SW480 (cell line): Measurements from ENCODE around the gene PRR5L.

Source experiments
- DNase-seq: peaks from one replicate; pipeline ENCODE4 v3.0.0-alpha.2; 2016; ENCODE audit warnings: low spot score

PRR5L gene

DNA sequence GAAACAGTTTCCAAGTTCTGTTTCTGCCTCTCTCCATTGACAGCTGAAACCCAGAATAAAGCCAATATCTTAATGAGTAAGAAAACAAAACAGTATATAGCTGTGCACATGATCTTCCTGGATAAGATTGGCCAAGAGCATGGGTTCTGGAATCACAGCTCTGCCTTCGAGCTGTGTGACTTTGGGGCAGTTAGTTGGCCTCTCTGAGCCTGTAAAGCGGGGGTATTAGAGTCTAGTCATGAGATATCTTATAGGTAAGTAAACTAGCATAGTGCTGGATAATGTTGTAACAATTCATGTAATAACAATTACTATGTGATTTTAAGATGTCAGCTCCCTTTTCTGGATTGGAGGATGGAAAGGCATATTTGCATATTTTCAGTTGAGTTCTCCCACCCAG, 140.5 kb downstream of the PRR5L start:
- no peak for DNase-seq

DNA sequence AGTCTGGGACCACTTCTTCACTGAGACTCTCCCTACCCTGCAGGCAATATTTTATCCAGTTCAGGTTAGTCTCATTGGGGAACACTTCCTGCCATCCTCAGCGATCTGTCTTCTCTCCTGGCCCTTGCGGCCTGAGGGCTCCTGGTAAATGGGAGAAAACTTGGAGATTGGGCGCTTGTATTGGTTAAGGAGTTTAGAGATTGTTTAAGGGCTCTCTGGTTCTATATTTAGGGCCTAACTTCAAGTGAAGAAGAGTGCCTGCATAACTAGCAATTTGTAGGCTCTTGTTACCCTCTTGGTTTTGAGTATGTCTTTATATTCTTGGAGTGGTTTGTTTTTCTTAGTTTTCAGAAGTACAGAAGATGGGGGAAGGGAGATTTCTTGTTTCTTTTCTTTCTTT, 141.3 kb downstream of the PRR5L start:
- DNase-seq: no peak

DNA sequence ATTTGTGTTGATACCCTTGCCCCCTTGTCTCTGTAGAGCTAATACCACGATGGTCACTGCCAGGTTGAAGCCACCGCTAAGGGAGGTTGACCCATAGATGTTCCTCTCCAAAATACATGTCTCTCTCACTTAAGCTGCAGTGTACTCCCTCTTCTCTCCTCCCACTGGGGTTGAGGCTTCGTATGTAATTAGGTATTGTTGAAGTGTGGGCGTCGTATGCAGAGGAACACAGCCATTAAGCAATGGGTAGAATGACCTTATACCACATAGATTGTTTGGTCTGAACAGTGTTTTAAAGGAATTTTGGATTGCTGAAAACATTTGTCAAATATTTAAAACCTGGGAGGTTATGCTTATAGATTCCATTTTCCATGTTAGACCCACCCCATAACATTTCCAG, 142.0 kb downstream of the PRR5L start:
- DNase-seq: no peak

DNA sequence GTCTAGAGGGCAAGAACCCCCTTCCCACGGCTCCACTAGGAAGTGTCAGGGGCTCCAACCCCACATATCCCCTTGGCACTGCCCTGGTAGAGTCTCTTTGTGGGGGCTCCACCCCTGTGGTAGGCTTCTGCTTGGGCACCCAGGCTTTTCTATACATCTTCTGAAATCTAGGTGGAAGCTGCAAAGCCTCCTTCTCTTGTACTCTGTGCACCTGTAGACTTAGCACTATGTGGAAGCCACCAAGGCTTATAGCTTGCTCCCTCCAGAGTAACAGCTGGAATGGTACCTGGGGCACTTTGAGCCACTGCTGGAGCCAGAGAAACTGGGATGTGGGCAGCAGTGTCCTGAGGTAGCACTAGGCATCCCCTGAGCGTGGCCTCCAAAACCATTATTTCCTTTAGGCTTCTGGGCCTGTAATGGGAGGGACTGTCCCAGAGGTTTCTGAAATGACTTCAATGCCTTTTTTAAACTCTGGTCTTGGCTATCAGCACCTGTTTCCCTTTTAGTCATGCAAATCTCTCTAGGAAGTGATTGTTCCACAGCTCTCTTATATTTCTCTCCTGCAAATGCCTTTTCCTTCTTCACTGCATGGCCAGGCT, 145.6 kb downstream of the PRR5L start:
- no peak for DNase-seq

DNA sequence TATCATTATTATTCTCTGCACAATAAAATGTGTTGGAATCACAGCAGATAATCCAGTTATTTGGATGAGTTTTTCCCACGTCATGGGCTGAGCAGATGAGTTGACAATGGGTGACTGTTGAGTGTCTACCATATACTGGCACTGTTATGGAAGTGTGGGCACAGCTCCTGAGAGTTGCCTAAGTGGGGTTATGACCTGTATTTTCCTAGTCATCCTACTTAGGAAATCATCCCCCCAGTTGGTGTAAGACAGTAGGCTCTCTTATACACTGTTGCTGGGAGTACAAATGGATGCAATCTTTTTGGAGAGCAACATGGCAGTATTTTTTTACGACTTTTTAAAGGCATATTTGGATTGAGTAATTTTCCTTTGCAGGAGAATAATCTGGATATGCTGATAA, 147.6 kb downstream of the PRR5L start:
- DNase-seq: no peak

DNA sequence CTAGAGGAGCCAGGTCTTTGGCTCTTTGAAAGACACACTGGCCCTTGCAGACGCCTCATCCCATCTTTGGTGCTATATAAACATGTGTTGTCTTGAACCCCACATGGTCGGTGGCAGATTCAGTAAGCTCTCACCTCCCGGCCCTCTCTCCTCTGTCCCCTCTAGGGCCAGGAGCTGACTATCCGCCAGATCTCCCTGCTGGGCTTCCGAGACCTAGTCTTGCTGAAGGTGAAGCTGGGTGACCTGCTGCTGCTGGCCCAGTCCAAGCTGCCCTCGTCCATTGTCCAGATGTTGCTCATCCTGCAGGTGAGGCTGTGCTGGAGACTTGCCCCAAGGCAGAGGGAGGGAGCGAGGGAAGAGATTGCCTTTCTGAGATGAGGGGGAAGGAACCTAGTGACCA, 150.0 kb downstream of the PRR5L start:
- no peak for DNase-seq

DNA sequence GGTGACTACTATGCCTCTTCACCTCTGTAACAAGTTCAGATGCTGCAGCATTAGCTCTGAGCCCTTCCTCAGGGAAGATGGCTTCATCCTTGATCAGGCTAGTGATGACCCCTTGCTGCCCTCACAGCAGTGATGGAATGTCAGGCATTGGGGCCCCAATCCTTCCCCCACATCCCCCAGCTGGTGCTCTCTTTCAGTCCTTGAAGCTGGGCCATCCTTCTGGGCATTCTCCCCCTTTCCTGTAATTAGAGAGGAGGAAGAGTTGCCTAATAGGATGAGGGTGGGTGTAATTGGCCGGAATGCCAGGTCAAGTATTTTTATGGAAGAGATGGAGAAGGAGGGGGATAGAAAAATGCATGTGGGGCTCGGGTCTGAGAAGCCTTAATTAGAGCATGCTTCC, 151.4 kb downstream of the PRR5L start:
- peak; percentile 55 for DNase-seq

DNA sequence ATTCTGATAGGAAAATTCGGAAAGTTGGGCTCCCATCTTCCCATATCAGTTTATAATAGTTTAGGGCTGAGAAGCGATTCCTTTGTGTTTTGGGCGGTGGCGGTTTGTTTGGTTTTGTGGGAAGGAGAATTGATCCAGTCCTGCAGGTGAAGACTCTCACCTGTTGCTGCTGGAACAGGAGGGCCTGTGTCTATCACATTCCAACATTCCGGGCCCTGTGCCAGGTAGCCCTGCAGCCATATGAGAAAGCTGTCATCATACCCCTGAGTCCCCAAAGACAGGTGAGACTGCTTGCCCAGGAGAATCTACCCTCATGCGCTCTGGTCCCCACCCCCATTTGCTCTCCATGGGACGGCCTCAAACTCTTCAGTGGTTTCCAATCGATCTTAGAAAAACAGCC, 151.9 kb downstream of the PRR5L start:
- peak; percentile 82 for DNase-seq

DNA sequence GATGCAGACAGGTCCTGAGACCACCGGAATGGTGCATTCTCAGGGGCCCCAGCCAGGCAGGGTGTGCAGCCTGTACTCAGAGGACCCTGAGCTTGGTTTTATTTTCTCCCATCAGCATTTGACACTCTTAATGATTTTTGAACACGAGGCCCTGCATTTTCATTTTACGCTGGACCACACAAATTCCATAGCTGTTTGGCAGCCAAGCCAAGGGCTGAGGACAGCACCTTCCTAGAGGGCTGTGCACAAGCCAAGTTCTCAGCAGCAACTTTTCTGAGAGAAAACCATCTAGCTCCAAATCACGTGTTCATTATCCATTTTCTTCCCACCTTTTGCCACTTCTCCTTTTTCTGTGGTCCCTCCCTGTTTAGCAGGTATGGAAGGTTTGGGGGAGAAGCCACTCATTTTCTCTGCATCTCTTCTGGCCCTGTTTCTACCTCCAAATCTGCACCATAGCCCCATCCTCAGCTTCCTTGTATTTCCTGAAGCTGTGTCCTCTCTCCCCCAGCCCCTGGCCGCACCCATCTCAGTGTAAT, 153.5 kb downstream of the PRR5L start:
- DNase-seq: no peak

DNA sequence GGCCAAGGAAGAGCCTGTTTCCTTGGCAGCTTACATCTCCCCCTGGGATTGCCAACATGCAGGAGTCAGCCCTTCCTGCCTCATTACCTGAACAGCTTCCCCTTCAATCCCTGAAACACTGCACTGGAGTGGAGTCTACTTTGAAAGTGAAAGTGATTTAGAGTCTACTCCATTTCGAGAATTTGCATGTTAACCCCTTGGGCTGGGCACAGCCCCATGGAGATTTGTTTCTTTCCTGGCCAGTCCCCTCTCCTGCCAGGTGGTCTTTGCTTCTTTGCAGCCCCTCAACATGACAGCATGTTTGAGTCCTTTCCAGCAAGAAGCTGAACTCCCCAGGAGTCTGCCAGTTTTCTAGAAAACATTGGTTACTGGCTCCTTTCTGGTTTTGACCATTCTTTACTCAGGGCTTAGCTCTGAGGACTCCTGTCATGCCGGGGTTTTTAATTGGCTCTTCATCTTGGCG, 154.1 kb downstream of the PRR5L start:
- DNase-seq: no peak

DNA sequence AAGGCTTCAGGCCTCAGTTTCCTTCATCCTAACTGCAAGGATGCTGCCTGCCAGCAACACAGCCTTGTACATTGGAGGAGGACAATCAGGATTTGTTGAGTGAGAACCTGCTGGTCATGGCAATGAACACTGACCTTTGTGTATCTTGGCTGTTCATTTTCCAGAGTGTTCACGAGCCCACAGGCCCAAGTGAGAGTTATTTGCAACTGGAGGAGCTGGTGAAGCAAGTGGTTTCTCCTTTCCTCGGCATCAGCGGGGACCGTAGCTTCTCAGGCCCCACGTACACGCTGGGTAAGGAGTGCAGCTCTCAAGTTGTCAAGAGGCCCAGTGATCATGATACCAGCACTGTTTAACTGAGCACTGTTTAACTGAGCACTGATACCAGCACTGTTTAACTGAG, 155.0 kb downstream of the PRR5L start:
- DNase-seq: no peak

DNA sequence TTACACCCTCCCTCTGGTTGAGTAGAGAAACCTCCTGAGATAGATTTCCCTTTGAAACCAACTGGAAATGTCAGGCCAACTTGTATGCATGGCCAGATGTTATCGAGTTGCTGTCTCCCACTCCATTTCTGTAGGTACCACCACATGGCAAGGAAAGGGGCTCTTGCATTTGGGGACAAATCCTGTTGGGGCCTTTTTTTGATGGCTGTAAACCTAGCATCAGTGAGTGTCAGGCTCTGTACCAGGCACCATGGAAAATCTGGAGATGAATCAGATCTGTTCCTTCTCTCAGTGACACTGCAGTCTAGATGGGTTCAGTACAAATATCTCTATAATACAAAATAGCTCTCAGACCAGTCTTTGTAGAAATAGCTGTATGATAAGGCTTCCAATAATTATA, 155.6 kb downstream of the PRR5L start:
- DNase-seq: no peak

DNA sequence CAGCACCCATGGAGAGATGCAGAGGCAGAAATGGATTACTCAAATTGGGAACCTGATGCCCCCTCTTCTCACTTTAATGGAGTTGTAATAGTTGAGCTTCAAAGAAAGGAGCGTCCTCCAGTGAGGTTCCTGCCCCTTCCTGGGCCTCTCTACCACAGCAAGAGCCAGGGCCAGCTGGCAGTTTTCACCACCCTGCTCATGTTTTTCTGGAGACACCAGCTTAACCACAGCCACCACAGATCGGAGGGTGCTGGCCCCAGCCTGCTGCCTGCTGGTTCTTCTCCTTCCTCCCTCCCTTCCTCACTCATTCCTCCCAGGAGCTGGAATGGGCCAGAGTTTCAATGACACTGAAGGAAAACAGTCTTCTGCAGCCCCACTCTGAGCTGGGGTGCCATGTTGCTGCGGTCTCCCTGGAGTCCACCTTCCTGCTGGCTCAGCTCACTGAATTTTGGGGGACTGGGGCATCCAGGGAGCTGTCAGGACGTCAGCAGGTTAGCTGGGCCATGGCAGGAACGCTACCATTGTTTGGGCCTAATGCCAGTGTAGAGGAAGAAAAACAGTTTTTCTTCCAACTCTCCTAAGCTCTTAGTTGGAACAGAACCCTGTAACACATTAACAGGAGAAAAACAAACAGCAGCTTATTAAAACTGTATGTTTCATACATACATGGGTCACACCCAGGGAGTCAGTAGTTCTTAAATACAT, 156.3 kb downstream of the PRR5L start:
- DNase-seq: peak; percentile 61

DNA sequence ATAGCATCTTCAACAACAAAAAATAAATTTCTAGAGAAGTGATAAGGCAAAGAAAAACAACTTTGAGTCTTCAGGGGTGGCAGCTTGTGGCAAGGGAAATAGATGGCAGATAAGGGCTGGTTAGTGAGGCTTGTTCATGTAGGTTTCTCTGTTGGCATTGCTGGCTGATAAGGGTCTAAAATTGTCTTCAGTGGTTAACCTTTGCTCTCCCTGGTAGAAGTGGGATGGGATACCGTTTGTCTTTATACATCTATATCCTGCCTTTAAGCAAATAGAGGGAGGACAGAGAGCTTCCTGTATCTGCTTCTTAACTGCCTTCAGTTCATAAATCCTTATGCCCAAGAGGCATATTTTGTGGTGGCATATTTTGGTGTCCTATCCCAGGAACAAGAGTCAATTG, 156.9 kb downstream of the PRR5L start:
- DNase-seq: no peak

DNA sequence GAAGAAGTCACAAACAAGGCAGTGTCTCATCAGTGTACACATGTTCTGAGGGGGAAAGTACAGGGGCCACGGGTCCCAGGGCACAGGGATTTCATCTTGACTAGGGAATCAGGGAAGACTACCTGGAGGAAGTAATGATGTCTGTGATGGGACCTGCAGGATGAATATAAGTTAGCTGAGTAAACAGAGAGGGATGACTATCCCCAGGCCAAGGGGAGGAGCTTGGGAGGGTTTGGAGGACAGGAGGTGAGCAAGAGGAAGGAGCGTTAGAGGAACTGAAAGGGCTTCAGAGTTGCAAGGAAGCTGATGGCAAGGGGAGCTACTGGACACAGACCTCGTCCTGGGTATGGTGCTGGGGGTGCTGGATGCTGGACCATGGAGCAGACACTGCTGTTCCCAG, 157.6 kb downstream of the PRR5L start:
- DNase-seq: no peak

DNA sequence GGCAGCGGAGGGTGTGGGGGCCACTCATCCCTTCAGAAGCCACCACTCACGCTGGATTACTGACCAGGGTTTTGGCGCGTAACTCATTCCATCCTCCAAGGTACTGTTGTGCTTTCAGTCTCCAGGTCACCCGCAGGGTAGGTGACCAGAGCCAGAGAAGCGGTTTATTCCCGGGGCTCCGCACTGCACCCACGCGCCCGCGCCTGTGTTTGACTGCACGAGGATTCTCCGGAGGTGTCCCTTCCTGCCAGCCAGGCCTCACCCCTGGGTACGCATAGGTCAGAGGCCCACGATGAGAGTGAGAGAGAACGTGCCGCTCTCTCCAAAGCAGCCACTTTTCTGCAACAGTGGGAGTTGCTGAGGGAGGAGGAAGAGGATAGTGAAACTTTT, 158.5 kb downstream of the PRR5L start:
- no peak for DNase-seq

DNA sequence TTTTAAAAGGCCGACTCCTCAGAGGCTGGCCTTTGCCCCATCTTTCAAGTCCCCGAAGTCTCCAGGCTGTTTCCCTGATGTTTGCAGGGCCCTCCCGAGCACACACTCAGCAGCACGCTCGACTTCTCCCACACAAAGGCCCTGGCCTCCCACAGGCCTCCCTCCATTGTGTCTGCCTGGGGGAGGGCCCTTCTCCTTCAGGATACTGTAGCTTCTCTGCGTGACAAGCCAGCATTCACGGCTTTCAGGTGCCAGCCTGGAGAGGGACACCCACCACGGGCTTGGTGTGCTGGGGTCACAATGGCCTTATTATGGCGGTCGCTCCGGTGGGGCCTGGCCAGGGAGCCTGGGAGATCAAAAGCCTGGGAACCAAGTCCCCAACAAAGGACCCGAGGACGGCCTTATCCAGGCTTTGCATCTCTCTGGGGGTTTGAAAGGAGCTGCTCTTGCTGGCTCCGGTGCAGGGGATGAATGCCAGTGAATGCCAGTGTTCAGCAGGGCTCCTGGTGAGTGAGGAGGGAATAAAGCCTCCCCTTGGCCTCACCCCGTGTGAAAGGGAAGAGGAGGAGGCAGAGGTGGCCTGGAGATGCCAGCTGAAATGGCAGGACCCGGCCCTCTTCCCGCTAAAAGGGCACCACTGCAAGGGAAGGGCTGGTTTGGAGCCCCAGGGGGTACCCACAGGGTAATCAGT, 159.0 kb downstream of the PRR5L start:
- DNase-seq: no peak

DNA sequence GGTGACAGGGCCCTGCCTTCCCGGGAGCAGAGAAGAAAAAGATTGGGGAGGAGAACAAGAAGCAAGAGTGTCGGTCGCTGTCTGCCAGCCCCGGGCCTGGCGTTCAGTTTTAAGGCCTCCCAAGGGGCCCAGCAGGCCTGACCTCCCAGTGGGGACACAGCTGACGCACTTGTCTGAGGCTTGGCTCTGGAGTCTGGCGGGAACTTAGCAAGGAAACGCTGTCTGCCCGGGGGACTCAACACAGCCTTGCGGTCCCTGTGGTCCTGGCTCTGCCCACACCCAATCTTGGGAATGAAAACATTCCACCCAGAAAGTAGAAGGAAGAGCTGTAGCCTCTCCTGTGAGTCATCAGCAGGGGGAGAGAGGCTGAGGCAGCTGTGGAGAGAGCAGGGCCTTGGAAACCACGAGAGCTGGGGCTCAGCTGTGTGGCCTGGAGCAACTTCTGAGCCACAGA, 159.6 kb downstream of the PRR5L start:
- DNase-seq: peak; percentile 90

DNA sequence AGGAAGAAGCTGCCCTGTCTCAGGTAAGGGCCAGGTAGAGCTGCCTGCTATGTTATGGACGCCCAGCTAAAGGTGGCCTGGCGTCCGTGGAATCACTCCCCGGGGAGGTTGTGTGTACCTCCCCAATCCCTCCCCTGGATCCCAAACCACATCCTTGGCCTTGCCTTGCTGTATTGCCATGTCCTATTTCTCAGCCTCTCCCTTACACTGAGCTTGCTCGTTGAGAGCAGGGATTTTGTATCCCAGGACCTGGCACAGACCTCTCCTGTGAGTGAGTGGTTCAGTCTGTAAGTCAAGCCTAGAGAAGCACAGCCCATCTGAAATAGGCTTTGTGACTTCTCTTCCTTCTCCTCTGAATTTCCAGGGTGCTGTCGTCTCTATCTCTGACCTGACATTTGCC, 160.1 kb downstream of the PRR5L start:
- DNase-seq: no peak

DNA sequence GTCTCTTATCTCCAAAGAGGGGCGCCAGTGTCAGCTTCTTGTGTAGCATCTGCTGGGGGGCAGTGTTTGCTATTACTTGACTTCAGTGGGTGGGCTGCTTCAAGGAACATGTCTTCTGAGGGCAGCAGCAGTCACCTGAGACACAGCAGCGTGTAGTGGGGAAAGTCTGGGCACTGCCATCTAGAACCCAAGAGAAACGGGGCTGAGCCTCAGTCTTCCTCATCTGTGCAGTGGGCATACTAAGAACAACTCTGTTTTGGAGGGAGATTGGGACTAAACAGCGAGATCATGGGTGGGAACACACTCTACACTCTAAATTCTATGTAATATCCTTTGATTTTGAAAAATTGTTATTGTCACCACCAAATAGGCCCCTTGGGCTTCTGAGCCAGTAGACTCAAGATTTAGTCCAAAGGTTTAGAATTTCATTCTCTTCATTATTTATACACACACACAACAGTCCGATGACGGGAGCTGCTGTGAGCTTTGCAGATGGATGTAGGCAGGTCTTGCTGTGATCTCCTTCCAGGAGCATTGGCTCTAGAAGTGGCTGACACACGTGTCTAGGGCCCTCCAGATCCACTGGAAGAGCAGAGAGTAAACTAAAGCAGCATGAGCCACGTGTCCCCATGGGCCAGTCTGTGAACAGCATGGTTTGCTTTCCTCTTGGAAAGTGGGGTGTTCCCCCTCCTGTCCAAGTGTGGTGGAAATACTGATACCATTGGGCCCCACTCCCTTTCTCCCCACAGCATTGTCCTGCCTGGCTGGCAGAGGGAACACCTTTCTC, 162.2 kb downstream of the PRR5L start:
- DNase-seq: no peak

DNA sequence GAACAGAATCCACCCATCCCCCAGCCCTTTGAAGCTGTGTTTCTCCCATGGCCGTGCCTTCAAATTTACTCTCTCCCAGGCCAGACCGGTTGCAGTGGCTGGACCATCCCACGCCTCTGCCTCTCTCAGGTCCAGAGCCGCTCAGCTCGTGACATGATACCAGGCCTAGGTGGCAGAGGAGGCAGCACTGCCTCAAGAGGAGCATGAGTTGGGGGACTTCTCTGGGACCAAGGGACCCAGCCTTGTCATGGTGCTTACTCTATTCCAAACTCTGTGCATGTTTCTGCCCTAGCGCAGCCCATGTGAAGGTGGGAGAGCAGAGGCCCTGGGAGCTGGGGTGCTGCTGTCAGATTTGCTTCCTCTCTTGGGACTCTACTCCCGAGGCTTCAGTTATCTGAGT, 163.0 kb downstream of the PRR5L start:
- no peak for DNase-seq

DNA sequence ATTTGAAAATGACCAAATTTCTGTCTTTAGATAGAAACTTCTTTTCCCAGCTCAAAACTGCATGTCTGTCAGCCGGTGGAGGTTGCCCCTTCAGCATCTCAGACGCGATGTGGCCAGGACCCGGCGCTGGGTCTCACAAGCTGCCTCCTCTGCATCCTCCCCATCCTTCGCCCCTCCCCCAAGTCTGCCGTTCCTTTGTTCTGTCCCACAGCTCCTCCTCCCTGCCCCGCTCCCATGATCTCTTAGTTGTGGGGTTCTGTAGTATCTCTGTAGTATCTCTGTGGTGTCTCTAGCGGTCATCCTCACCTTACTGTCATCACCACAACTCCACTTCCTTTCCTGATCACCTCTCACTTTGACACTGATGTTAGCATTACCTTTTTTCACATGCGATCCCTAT, 164.1 kb downstream of the PRR5L start:
- DNase-seq: no peak
